Liver (tissue), 9 donors: Measurements from ENCODE around the gene ATP13A2. TPM values are rescaled to one million over a fixed set of nuclear protein-coding genes. Genes with fewer than 3 reads are reported as not detected.

Experiments used
- DNase-seq: peaks from one replicate; pipeline ENCODE4 v3.0.0-alpha.2; 2017; ENCODE audit warnings: low spot score
- H3K27ac ChIP-seq, 2 donors: one replicate each; pipeline ENCODE4 v1.7.0; 2013; ENCODE audit warnings: inconsistent platforms in 2 of 2, low read length in 2 of 2, control low read depth in 1 of 2, low read depth in 1 of 2, mild to moderate bottlenecking in 1 of 2
- H3K27me3 ChIP-seq, 4 donors: one replicate each; pipeline versions ENCODE4 v1.6.1 to v1.7.0; 2013; ENCODE audit warnings: low read length in 3 of 4, inconsistent platforms in 1 of 4, mild to moderate bottlenecking in 1 of 4, moderate library complexity in 1 of 4; ENCODE audit not compliant: control insufficient read depth in 4 of 4, insufficient read depth in 4 of 4
- H3K36me3 ChIP-seq, 4 donors: one replicate each; pipeline versions ENCODE4 v1.6.1 to v1.7.0; 2013; ENCODE audit warnings: low read length in 3 of 4, mild to moderate bottlenecking in 3 of 4, low read depth in 1 of 4, moderate library complexity in 1 of 4; ENCODE audit not compliant: control insufficient read depth in 4 of 4, insufficient read depth in 3 of 4
- H3K4me1 ChIP-seq, 4 donors: one replicate each; pipeline versions ENCODE4 v1.6.1 to v1.7.0; 2013; ENCODE audit warnings: low read length in 3 of 4, mild to moderate bottlenecking in 3 of 4, moderate library complexity in 1 of 4; ENCODE audit not compliant: control insufficient read depth in 4 of 4, insufficient read depth in 4 of 4
- H3K4me3 ChIP-seq, 3 donors: one replicate each; pipeline versions ENCODE4 v1.6.1 to v1.7.0; 2013; ENCODE audit warnings: low read length in 3 of 3, control low read depth in 1 of 3, low read depth in 1 of 3, mild to moderate bottlenecking in 1 of 3
- H3K9ac ChIP-seq, 2 donors: one replicate each; pipeline ENCODE4 v1.7.0; 2013; ENCODE audit warnings: low read length in 2 of 2, mild to moderate bottlenecking in 2 of 2, moderate library complexity in 2 of 2, control low read depth in 1 of 2, low read depth in 1 of 2
- H3K9me3 ChIP-seq, 4 donors: one replicate each; pipeline versions ENCODE4 v1.6.1 to v1.7.0; 2013; ENCODE audit warnings: low read length in 3 of 4; ENCODE audit not compliant: control insufficient read depth in 4 of 4
- EGR1 ChIP-seq, 2 donors: IDR thresholded peaks; 2 replicates each; pipeline ENCODE4 v1.6.1; 2016 to 2018; ENCODE audit warnings: antibody characterized with exemption in 2 of 2, low read depth in 2 of 2
- GABPA ChIP-seq, 2 donors: IDR thresholded peaks in 1 of 2; conservative IDR thresholded peaks in 1 of 2; 2 replicates each; pipeline ENCODE4 v1.6.1; 2016; ENCODE audit warnings: antibody characterized with exemption in 2 of 2, mild to moderate bottlenecking in 1 of 2, moderate library complexity in 1 of 2
- HNF4A ChIP-seq, 2 donors: conservative IDR thresholded peaks; 2 replicates each; pipeline ENCODE4 v1.6.1; 2016; ENCODE audit warnings: antibody characterized with exemption in 2 of 2, mild to moderate bottlenecking in 2 of 2
- HNF4G ChIP-seq: IDR thresholded peaks from 2 replicates; pipeline ENCODE4 v1.6.1; 2016; ENCODE audit warnings: antibody characterized with exemption
- NR2F2 ChIP-seq: IDR thresholded peaks from 2 replicates; pipeline ENCODE4 v1.6.1; 2016; ENCODE audit warnings: antibody characterized with exemption
- RAD21 ChIP-seq, 2 donors: IDR thresholded peaks; 2 replicates each; pipeline ENCODE4 v1.6.1; 2016; ENCODE audit warnings: antibody characterized with exemption in 2 of 2, mild to moderate bottlenecking in 2 of 2
- RXRA ChIP-seq, 2 donors: IDR thresholded peaks; 2 replicates each; pipeline ENCODE4 v1.6.1; 2017 to 2018; ENCODE audit warnings: antibody characterized with exemption in 2 of 2, mild to moderate bottlenecking in 1 of 2
- SP1 ChIP-seq: IDR thresholded peaks from 2 replicates; pipeline ENCODE4 v1.6.1; 2018; ENCODE audit warnings: antibody characterized with exemption, mild to moderate bottlenecking
- TAF1 ChIP-seq: conservative IDR thresholded peaks from 2 replicates; pipeline ENCODE4 v1.6.1; 2016; ENCODE audit warnings: antibody characterized with exemption, mild to moderate bottlenecking
- WGBS: extraction: QIAGEN DNeasy Blood & Tissue Kit; methylation state at CpG from one replicate; pipeline ENCODE4 v1.1.7; 2013; 5-methylcytosine and 5-hydroxymethylcytosine counted together
- polyA plus RNA-seq, 2 donors: library from polyadenylated mRNA; stranded (reverse) in 1 of 2; unstranded in 1 of 2; fragments of 200-250 nt in 1 of 2; fragments of >200 nt in 1 of 2; fragmentation: Nextera tagmentation in 1 of 2; extraction: Ambion mirVana in 1 of 2; gene quantifications; one replicate each; pipeline versions ENCODE4 v1.2.1 to v1.2.3, GENCODE V29; 2013 to 2015
- total RNA-seq, 2 donors: library from RNA; depleted of rRNA; stranded (reverse); fragments of >200 nt; gene quantifications; one replicate each; pipeline ENCODE4 v1.2.3, GENCODE V29; 2014
- TF ChIP-seq, protein P1 (sequence below): IDR thresholded peaks from 2 replicates; pipeline ENCODE4 v1.6.1; 2016; ENCODE audit warnings: antibody characterized with exemption, mild to moderate bottlenecking
- TF ChIP-seq, protein P2 (sequence below): fragments of 150-350 bp; IDR thresholded peaks from 2 replicates; pipeline ENCODE4 v1.5.1; 2017; ENCODE audit warnings: improper control_type of control experiment, low read depth, low read length; ENCODE audit not compliant: missing input control
- TF ChIP-seq, protein P3 (sequence below): IDR thresholded peaks from 2 replicates; pipeline ENCODE4 v1.6.1; 2016; ENCODE audit warnings: antibody characterized with exemption
- TF ChIP-seq, protein P4 (sequence below): IDR thresholded peaks from 2 replicates; pipeline ENCODE4 v1.6.1; 2016; ENCODE audit warnings: antibody characterized with exemption
- donor health status: healthy.
- donor health status: healthy.
- donor health status: healthy.
- donor health status: healthy.
- donor health status: healthy.

ATP13A2 gene
- total and polyA plus RNA-seq, 4 donors = 2.4 to 12.2 (median 8.1) TPM

DNA sequence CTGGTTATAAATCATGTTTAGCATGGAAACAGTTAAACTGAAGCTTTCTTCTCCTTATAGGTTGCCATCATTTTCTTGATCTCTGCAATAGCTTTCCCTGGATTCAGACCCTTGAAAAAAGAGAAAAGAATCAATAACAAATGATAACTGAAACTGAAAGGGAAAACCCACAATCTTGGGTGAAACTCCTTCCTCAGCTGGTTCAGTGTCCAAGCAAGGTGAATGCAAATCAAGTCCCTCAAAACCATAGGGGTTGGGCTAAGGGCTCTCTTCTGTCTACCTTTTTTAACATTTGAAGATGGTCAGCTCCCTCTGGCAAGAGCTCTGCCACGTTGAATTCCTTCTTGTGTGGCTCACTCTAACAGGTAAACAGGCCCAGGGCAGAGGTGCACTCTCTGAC lies 7.1 kb upstream of the ATP13A2 start:
- TF ChIP-seq, protein P1, sequence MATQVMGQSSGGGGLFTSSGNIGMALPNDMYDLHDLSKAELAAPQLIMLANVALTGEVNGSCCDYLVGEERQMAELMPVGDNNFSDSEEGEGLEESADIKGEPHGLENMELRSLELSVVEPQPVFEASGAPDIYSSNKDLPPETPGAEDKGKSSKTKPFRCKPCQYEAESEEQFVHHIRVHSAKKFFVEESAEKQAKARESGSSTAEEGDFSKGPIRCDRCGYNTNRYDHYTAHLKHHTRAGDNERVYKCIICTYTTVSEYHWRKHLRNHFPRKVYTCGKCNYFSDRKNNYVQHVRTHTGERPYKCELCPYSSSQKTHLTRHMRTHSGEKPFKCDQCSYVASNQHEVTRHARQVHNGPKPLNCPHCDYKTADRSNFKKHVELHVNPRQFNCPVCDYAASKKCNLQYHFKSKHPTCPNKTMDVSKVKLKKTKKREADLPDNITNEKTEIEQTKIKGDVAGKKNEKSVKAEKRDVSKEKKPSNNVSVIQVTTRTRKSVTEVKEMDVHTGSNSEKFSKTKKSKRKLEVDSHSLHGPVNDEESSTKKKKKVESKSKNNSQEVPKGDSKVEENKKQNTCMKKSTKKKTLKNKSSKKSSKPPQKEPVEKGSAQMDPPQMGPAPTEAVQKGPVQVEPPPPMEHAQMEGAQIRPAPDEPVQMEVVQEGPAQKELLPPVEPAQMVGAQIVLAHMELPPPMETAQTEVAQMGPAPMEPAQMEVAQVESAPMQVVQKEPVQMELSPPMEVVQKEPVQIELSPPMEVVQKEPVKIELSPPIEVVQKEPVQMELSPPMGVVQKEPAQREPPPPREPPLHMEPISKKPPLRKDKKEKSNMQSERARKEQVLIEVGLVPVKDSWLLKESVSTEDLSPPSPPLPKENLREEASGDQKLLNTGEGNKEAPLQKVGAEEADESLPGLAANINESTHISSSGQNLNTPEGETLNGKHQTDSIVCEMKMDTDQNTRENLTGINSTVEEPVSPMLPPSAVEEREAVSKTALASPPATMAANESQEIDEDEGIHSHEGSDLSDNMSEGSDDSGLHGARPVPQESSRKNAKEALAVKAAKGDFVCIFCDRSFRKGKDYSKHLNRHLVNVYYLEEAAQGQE = no peak
- TF ChIP-seq NR2F2 (no peak), TAF1 (no peak), GABPA (IDR thresholded peaks at IDR 0.05 in 1 of 2, conservative IDR thresholded peaks at IDR 0.05 in 1 of 2) (no peak), HNF4G (no peak), EGR1 (IDR thresholded peaks at IDR 0.05; ENCODE audit: low read depth in 2 of 2) (no peak), SP1 (no peak)
- TF ChIP-seq, protein P2, sequence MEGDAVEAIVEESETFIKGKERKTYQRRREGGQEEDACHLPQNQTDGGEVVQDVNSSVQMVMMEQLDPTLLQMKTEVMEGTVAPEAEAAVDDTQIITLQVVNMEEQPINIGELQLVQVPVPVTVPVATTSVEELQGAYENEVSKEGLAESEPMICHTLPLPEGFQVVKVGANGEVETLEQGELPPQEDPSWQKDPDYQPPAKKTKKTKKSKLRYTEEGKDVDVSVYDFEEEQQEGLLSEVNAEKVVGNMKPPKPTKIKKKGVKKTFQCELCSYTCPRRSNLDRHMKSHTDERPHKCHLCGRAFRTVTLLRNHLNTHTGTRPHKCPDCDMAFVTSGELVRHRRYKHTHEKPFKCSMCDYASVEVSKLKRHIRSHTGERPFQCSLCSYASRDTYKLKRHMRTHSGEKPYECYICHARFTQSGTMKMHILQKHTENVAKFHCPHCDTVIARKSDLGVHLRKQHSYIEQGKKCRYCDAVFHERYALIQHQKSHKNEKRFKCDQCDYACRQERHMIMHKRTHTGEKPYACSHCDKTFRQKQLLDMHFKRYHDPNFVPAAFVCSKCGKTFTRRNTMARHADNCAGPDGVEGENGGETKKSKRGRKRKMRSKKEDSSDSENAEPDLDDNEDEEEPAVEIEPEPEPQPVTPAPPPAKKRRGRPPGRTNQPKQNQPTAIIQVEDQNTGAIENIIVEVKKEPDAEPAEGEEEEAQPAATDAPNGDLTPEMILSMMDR = no peak
- 40% methylated on average over 1 of the region's 1 CpG for WGBS
- H3K9me3 ChIP-seq = no peaks in the 10 kb centered on the region
- no peak for DNase-seq
- no peak overlapping the region for H3K4me3 ChIP-seq
- H3K4me1 ChIP-seq = no peaks in the 10 kb centered on the region
- H3K27ac ChIP-seq = no peak overlapping the region
- H3K9ac ChIP-seq = no peak overlapping the region
- H3K36me3 ChIP-seq = peaks cover 20 to 61% (median 51%) of the 10 kb centered on the region in 4 donors
- H3K27me3 ChIP-seq = no peaks in the 10 kb centered on the region

DNA sequence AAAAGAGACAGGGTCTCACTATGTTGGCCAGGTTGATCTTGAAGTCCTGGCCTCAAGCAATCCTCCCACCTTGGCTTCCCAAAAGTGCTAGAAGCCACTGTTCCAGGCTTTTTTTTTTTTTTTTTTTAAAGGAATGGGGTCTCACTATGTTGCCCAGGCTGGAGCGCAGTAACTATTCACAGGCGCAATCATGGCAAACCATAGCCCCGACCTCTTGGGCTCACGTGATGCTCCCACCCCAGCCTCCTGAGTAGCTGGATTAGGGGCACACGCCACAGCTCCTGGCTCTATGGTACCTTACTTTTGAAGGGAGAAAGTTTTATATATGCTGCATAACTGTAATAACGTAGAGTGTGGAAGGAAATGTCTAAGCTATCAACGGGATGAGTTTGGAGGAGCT lies 5.7 kb upstream of the ATP13A2 start:
- 97% methylated on average over 7 of the region's 7 CpGs for WGBS
- peaks cover 0 to under 1% (median 0%) of the 10 kb centered on the region in 4 donors for H3K4me1 ChIP-seq
- H3K9me3 ChIP-seq = no peaks in the 10 kb centered on the region
- peaks cover 18 to 47% (median 37%) of the 10 kb centered on the region in 4 donors for H3K36me3 ChIP-seq
- H3K27ac ChIP-seq = no peak overlapping the region
- DNase-seq = no peak
- H3K4me3 ChIP-seq = no peak overlapping the region
- H3K27me3 ChIP-seq = no peaks in the 10 kb centered on the region
- no peak for TF ChIP-seq NR2F2
- no peak for TF ChIP-seq HNF4G
- TF ChIP-seq RXRA (IDR thresholded peaks at IDR 0.05) = no peak
- no peak for TF ChIP-seq RAD21 (IDR thresholded peaks at IDR 0.05)
- TF ChIP-seq SP1 = no peak
- TF ChIP-seq, protein P3, sequence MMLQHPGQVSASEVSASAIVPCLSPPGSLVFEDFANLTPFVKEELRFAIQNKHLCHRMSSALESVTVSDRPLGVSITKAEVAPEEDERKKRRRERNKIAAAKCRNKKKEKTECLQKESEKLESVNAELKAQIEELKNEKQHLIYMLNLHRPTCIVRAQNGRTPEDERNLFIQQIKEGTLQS = no peak
- TF ChIP-seq, protein P4, sequence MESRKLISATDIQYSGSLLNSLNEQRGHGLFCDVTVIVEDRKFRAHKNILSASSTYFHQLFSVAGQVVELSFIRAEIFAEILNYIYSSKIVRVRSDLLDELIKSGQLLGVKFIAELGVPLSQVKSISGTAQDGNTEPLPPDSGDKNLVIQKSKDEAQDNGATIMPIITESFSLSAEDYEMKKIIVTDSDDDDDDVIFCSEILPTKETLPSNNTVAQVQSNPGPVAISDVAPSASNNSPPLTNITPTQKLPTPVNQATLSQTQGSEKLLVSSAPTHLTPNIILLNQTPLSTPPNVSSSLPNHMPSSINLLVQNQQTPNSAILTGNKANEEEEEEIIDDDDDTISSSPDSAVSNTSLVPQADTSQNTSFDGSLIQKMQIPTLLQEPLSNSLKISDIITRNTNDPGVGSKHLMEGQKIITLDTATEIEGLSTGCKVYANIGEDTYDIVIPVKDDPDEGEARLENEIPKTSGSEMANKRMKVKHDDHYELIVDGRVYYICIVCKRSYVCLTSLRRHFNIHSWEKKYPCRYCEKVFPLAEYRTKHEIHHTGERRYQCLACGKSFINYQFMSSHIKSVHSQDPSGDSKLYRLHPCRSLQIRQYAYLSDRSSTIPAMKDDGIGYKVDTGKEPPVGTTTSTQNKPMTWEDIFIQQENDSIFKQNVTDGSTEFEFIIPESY = no peak
- TF ChIP-seq HNF4A (conservative IDR thresholded peaks at IDR 0.05) = no peak
- no peak overlapping the region for H3K9ac ChIP-seq
